ENCODE measurements around the gene IQSEC1. TPM values are rescaled to one million over a fixed set of nuclear protein-coding genes. Genes with fewer than 3 reads are reported as not detected.

The IQSEC1 gene
- total and polyA plus RNA-seq, 2 of the 8 experiments (the other 6 are each of a cell fraction or from before 2014, with no cell fraction given) = 6.8 to 28.8 TPM

DNA sequence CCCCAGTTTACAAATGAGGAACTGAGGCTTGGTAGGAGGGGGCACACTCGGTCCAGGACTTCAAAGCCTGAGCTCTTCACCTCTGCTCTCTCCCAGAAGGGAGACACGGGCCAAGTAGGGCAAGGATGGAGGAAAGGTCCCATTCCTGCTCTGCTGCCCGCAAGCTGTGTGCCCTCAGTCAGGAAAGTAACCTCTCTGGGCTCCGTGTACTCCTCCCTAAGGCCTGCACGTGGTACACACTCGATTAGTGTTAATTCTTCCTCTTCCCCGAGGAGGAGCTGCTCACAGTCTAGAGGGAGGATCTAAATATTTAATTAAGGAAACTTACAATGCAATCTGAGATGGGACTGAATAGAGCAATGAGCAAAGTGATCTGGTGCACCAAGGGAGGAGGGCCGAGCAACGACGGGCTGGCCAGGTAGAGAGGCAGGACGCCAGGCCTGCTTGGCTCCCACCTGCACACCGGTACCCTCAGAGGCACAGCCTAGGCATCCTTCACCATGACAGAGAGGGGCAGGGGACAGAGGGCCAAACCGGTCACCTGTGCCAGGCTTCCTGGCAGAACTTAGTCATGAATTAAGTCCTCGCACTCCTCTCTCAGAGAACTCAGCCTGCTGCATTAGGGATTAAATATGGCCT lies 47.2 kb upstream of the IQSEC1 start:
- Histone ChIP-seq H3K4me2 (ENCODE audit: insufficient read depth in 1 of 2, low read depth in 2 of 2, low read length in 2 of 2) (no peak overlapping the region), H3K18ac (ENCODE audit: extremely low read depth, low read length) (no peak overlapping the region), H2BK12ac (ENCODE audit: low read depth, low read length) (no peak overlapping the region), H3K9me3 (ENCODE audit: insufficient read depth in 2 of 2, low read depth in 1 of 2, low read length in 1 of 2) (no peaks in the 10 kb centered on the region), H4K8ac (ENCODE audit: extremely low read depth, insufficient read depth, low read length) (no peak overlapping the region), H3K23me2 (ENCODE audit: low read depth, low read length) (peaks cover 3% of the 10 kb centered on the region; the same call in 1 of the 2 replicates), H3K36me3 (ENCODE audit: control insufficient read depth in 2 of 4, insufficient read depth in 4 of 4, low read length in 3 of 4) (no peaks in the 10 kb centered on the region), H2BK20ac (ENCODE audit: low read length) (no peak overlapping the region), H3K27me3 (replicated peaks in 1 of 4; ENCODE audit: control insufficient read depth in 3 of 4, extremely low read depth in 1 of 4, insufficient read depth in 3 of 4, low read length in 3 of 4) (no peaks in the 10 kb centered on the region), H4K20me1 (replicated peaks in 1 of 2; ENCODE audit: control insufficient read depth in 1 of 2, insufficient read depth in 2 of 2, low read length in 2 of 2) (peaks cover 0 to 3% of the 10 kb centered on the region in 2 experiments), H3K4me1 (replicated peaks in 1 of 4; ENCODE audit: control insufficient read depth in 3 of 4, insufficient read depth in 4 of 4, low read length in 3 of 4) (no peaks in the 10 kb centered on the region; a peak in 1 of 7 replicates), H3K4me3 (ENCODE audit: extremely low read depth in 1 of 4, insufficient read depth in 2 of 4, low read depth in 3 of 4, low read length in 4 of 4) (no peak overlapping the region), H4K91ac (replicated peaks; ENCODE audit: insufficient read length, low read length) (no peak overlapping the region), H4K5ac (ENCODE audit: insufficient read length, low read depth, low read length) (no peak overlapping the region), H3K79me1 (ENCODE audit: low read depth, low read length) (no peaks in the 10 kb centered on the region), H3K27ac (ENCODE audit: low read depth, low read length) (no peak overlapping the region), H2BK5ac (ENCODE audit: low read depth, low read length) (no peak overlapping the region), H3K23ac (ENCODE audit: insufficient read length) (no peak overlapping the region), H3K79me2 (ENCODE audit: control insufficient read depth in 1 of 2, insufficient read depth in 2 of 2, low read length in 2 of 2) (no peaks in the 10 kb centered on the region), H2BK15ac (ENCODE audit: low read length) (no peak overlapping the region), H3K56ac (replicated peaks; ENCODE audit: insufficient read length, low read depth, low read length) (no peak overlapping the region), H3K9ac (replicated peaks in 1 of 4; ENCODE audit: extremely low read depth in 1 of 4, low read depth in 3 of 4, low read length in 3 of 4) (no peak overlapping the region; a peak in 1 of 7 replicates), H3K14ac (ENCODE audit: insufficient read length) (no peak overlapping the region), H3K4ac (replicated peaks; ENCODE audit: insufficient read length, low read depth, low read length) (no peak overlapping the region), H2AK5ac (ENCODE audit: low read depth, low read length) (no peak overlapping the region), H2BK120ac (replicated peaks; ENCODE audit: low read depth, low read length) (no peak overlapping the region), H2AFZ (ENCODE audit: low read length) (no peak overlapping the region)
- FAIRE-seq (no peak), DNase-seq (ENCODE audit: low read depth in 1 of 2, low spot score in 2 of 2) (no peak)
- WGBS, 2 experiments (ENCODE audit: extremely low coverage in 1 of 2, insufficient coverage in 1 of 2, insufficient read length in 1 of 2, insufficient replicate concordance in 2 of 2, low coverage in 1 of 2, low lambda C conversion rate in 2 of 2, missing lambda C conversion rate in 1 of 2) = 83% methylated on average over 14 of the region's 14 CpGs; no CpG with 5 or more reads in 1 of the 2 experiments
- ChIA-PET POLR2A (ENCODE audit: partially characterized antibody) (no interaction called here), CTCF (ENCODE audit: partially characterized antibody) (interaction anchor here (0.6 to 2.3 kb wide), 9 partner anchors 11 to 333 kb away, joined by 3 to 10 read pairs (median 3); no protein-coding TSS in a partner anchor)
- TF ChIP-seq, protein P1, sequence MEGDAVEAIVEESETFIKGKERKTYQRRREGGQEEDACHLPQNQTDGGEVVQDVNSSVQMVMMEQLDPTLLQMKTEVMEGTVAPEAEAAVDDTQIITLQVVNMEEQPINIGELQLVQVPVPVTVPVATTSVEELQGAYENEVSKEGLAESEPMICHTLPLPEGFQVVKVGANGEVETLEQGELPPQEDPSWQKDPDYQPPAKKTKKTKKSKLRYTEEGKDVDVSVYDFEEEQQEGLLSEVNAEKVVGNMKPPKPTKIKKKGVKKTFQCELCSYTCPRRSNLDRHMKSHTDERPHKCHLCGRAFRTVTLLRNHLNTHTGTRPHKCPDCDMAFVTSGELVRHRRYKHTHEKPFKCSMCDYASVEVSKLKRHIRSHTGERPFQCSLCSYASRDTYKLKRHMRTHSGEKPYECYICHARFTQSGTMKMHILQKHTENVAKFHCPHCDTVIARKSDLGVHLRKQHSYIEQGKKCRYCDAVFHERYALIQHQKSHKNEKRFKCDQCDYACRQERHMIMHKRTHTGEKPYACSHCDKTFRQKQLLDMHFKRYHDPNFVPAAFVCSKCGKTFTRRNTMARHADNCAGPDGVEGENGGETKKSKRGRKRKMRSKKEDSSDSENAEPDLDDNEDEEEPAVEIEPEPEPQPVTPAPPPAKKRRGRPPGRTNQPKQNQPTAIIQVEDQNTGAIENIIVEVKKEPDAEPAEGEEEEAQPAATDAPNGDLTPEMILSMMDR (IDR thresholded peaks at IDR 0.05; ENCODE audit: control extremely low read depth in 1 of 3, insufficient read depth in 1 of 3, low read depth in 1 of 3, low read length in 3 of 3) = no peak
- TF ChIP-seq BRCA1 (IDR thresholded peaks at IDR 0.05; ENCODE audit: low read depth, low read length) = no peak
- no peak for TF ChIP-seq SP2 (IDR thresholded peaks at IDR 0.05; ENCODE audit: low read length)
- TF ChIP-seq RAD21 (IDR thresholded peaks at IDR 0.05 in 1 of 2, conservative IDR thresholded peaks at IDR 0.05 in 1 of 2; ENCODE audit: low read depth in 2 of 2, low read length in 2 of 2) = no peak
- no peak for TF ChIP-seq SRF (IDR thresholded peaks at IDR 0.05; ENCODE audit: low read depth, low read length)
- no peak for TF ChIP-seq SIN3A (conservative IDR thresholded peaks at IDR 0.05 in 1 of 2, IDR thresholded peaks at IDR 0.05 in 1 of 2; ENCODE audit: low read depth in 1 of 2, low read length in 2 of 2)
- no peak for TF ChIP-seq KDM1A (IDR thresholded peaks at IDR 0.05; ENCODE audit: borderline replicate concordance, low read length)
- TF ChIP-seq, protein P2, sequence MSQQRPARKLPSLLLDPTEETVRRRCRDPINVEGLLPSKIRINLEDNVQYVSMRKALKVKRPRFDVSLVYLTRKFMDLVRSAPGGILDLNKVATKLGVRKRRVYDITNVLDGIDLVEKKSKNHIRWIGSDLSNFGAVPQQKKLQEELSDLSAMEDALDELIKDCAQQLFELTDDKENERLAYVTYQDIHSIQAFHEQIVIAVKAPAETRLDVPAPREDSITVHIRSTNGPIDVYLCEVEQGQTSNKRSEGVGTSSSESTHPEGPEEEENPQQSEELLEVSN (IDR thresholded peaks at IDR 0.05) = no peak
- TF ChIP-seq CBX5 (IDR thresholded peaks at IDR 0.05; ENCODE audit: low read depth, low read length) = no peak
